B cell (primary cell): Measurements from ENCODE around the gene WDR64.

Experiments
- EZH2 ChIP-seq: IDR thresholded peaks from 2 replicates; pipeline ENCODE4 v1.6.1; 2012; ENCODE audit warnings: borderline replicate concordance, low read depth, mild to moderate bottlenecking, moderate library complexity, low read length; ENCODE audit not compliant: insufficient read depth, poor library complexity, severe bottlenecking
- TF ChIP-seq, protein P1 (sequence below): fragments of 200-600 bp; IDR thresholded peaks from one replicate; pipeline ENCODE4 v1.8.0; 2022; ENCODE audit warnings: antibody characterized with exemption, mild to moderate bottlenecking

DNA sequence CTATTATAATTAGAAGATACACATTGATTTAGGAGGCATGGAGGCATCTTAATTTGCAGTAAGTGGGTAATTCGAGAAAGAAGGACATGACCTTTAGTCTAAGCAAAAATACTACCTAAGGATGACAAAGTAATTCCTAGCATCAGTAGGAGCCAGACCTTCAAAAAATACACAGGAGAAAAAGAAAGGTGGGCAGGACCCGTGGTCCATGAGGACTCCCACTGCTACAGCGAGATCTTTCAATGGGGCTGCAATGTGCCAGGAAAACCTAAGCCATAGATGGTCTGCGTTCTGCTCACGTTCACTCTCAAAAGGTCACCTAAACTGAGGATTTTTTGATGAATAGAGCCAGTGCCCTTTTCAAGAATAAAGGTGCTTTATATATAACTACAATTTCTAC is 185.3 kb downstream of the WDR64 start:
- TF ChIP-seq, protein P1, sequence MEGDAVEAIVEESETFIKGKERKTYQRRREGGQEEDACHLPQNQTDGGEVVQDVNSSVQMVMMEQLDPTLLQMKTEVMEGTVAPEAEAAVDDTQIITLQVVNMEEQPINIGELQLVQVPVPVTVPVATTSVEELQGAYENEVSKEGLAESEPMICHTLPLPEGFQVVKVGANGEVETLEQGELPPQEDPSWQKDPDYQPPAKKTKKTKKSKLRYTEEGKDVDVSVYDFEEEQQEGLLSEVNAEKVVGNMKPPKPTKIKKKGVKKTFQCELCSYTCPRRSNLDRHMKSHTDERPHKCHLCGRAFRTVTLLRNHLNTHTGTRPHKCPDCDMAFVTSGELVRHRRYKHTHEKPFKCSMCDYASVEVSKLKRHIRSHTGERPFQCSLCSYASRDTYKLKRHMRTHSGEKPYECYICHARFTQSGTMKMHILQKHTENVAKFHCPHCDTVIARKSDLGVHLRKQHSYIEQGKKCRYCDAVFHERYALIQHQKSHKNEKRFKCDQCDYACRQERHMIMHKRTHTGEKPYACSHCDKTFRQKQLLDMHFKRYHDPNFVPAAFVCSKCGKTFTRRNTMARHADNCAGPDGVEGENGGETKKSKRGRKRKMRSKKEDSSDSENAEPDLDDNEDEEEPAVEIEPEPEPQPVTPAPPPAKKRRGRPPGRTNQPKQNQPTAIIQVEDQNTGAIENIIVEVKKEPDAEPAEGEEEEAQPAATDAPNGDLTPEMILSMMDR = no peak
- TF ChIP-seq EZH2 = no peak
